ENCODE measurements around the gene SH3RF3.
A peak's percentile ranks its signal among the peaks of the same experiment; 100 is the strongest.

SH3RF3 gene

DNA sequence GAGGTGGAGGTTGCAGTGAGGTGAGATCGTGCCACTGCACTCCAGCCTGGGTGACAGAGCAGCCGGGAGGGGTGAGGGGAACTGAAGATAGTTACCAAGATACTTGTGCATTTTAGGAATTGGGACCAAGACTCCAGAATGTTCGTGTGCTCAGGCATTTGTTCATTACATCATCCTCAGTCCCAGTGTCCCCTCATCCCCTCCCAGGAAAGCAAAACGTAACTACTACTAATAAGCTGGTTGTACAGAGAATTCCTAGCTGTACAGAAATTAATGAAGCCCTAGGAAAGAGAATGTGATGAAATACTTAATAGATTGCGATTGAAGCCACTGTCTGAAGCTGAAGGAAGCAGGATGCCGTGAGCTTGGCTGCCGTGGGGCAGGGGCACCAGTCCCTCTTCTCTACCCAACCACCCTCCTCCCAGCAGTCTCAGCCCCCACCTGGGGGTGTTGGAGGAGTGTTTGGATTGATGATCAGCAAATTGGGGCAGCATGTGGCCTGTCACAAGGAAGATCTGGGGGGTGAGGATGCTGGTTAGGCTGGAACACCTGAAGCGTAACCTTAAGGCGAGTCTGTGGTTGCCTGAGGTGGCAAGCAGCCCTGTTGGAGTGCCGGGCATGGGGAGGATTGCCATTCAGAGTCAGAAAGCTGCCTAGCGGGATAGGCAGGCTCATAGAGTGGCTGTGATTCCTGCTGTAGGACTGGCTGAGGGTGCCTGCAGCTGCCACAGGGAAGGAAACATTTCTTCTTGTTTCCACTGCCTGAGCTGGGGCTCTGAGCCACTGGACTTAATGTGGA lies 140.9 kb downstream of the SH3RF3 start:
- Mint-ChIP-seq H3K27ac (no peak overlapping the region), H3K27me3 (no peaks in the 10 kb centered on the region), H3K36me3 (no peaks in the 10 kb centered on the region), H3K9me3 (ENCODE audit: low read depth) (no peaks in the 10 kb centered on the region), H3K4me1 (ENCODE audit: low read depth) (peaks cover 19% of the 10 kb centered on the region), H3K4me3 (no peak overlapping the region)

DNA sequence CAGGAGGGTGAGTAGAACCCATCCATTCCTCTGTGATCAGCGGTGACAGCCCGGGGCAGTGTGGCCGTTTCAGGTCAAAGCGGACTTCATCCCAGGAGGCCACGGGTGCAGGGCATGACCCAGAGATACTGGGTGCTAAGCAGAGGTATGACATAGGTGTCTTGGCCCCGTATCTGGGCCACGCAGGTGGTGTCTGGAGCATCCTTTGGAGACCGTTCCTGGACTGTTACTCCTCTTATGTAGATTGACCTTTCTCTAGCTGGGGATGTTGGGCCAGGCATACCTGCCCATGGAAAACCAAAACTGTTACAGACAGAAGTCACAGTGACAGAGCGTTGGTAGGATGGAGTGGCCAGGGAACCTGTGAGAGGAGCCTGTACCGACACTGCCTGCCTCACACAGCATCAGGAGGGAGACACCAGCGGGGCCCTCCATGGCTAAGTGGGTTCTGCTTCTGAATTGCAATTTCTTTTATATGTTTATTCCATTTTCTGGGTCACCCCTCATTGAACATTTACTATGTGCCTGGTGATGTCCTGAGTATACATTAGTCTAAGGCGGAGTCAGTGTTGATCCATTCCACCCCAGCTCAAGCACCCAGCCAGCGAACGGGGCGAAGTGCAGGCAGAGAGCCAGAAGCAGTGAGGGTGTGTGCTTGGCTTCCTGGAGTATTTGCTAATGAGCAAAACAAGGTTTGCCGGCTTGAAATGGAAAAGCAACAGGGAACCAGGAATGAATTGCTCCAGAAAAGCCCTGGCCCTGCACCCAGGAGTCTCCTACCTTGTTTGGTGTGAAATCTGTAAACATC lies 141.7 kb downstream of the SH3RF3 start:
- Mint-ChIP-seq H3K4me1 (ENCODE audit: low read depth) (peaks cover 22% of the 10 kb centered on the region), H3K27ac (peak overlapping the region; percentile 22), H3K9me3 (ENCODE audit: low read depth) (no peaks in the 10 kb centered on the region), H3K4me3 (no peak overlapping the region), H3K36me3 (no peaks in the 10 kb centered on the region), H3K27me3 (no peaks in the 10 kb centered on the region)

DNA sequence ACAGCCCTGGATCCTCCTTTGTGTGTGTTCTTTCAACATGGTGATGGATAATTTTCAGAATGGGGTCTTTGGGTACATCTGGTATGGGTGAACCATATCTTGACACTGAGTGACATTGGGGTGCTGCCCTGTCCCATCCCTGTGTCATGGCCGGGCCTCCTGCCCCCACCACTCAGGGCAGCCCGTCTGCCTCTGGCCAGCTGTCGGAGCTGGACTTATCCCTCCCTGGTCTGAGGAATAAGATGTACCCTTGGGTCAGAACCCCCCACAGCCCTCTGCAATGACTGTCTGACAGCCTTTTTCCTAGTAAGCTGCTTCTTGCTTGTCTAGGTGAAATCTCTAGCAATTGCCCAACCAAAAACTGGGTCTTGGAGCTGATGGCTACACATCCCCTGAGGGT lies 142.9 kb downstream of the SH3RF3 start:
- Mint-ChIP-seq H3K4me3 (no peak overlapping the region), H3K9me3 (ENCODE audit: low read depth) (no peaks in the 10 kb centered on the region), H3K36me3 (no peaks in the 10 kb centered on the region), H3K27ac (no peak overlapping the region), H3K27me3 (no peaks in the 10 kb centered on the region), H3K4me1 (ENCODE audit: low read depth) (peaks cover 19% of the 10 kb centered on the region)

- Mint-ChIP-seq H3K4me1 (ENCODE audit: low read depth) (peaks cover 18% of the 10 kb centered on the region), H3K27ac (no peak overlapping the region), H3K27me3 (no peaks in the 10 kb centered on the region), H3K9me3 (ENCODE audit: low read depth) (no peaks in the 10 kb centered on the region), H3K4me3 (no peak overlapping the region), H3K36me3 (no peaks in the 10 kb centered on the region)
Observed at GRCh38 chr2:109272461-109272860, 143.5 kb downstream of the SH3RF3 start.

GRCh38 chr2:109275120-109276012 lies 146.4 kb downstream of the SH3RF3 start:
- no peak overlapping the region for H3K27ac Mint-ChIP-seq
- H3K9me3 Mint-ChIP-seq (ENCODE audit: low read depth): no peaks in the 10 kb centered on the region
- H3K4me3 Mint-ChIP-seq: no peak overlapping the region
- H3K36me3 Mint-ChIP-seq: no peaks in the 10 kb centered on the region
- H3K27me3 Mint-ChIP-seq: no peaks in the 10 kb centered on the region
- H3K4me1 Mint-ChIP-seq (ENCODE audit: low read depth): peaks cover 18% of the 10 kb centered on the region

GRCh38 chr2:109277406-109277805 lies 148.4 kb downstream of the SH3RF3 start:
- Mint-ChIP-seq H3K4me1 (ENCODE audit: low read depth) (peaks cover 18% of the 10 kb centered on the region), H3K9me3 (ENCODE audit: low read depth) (no peaks in the 10 kb centered on the region), H3K27ac (no peak overlapping the region), H3K4me3 (no peak overlapping the region), H3K27me3 (no peaks in the 10 kb centered on the region), H3K36me3 (no peaks in the 10 kb centered on the region)

- Mint-ChIP-seq H3K4me3 (no peak overlapping the region), H3K27ac (no peak overlapping the region), H3K9me3 (ENCODE audit: low read depth) (no peaks in the 10 kb centered on the region), H3K27me3 (no peaks in the 10 kb centered on the region), H3K4me1 (ENCODE audit: low read depth) (peaks cover 8% of the 10 kb centered on the region), H3K36me3 (no peaks in the 10 kb centered on the region)
Observed at GRCh38 chr2:109279243-109279860, 150.3 kb downstream of the SH3RF3 start.

- no peak overlapping the region for H3K27ac Mint-ChIP-seq
- H3K36me3 Mint-ChIP-seq: no peaks in the 10 kb centered on the region
- no peaks in the 10 kb centered on the region for H3K27me3 Mint-ChIP-seq
- H3K4me3 Mint-ChIP-seq: no peak overlapping the region
- H3K9me3 Mint-ChIP-seq (ENCODE audit: low read depth): no peaks in the 10 kb centered on the region
- H3K4me1 Mint-ChIP-seq (ENCODE audit: low read depth): peaks cover under 1% of the 10 kb centered on the region
Observed at GRCh38 chr2:109280804-109281203, 151.8 kb downstream of the SH3RF3 start.

- no peaks in the 10 kb centered on the region for H3K36me3 Mint-ChIP-seq
- H3K4me3 Mint-ChIP-seq: no peak overlapping the region
- H3K27me3 Mint-ChIP-seq: no peaks in the 10 kb centered on the region
- H3K4me1 Mint-ChIP-seq (ENCODE audit: low read depth): peaks cover 1% of the 10 kb centered on the region
- H3K9me3 Mint-ChIP-seq (ENCODE audit: low read depth): no peaks in the 10 kb centered on the region
- no peak overlapping the region for H3K27ac Mint-ChIP-seq
Observed at GRCh38 chr2:109282360-109282759, 153.4 kb downstream of the SH3RF3 start.

GRCh38 chr2:109282865-109283264 lies 153.9 kb downstream of the SH3RF3 start:
- Mint-ChIP-seq H3K9me3 (ENCODE audit: low read depth) (no peaks in the 10 kb centered on the region), H3K27me3 (no peaks in the 10 kb centered on the region), H3K4me1 (ENCODE audit: low read depth) (peaks cover 1% of the 10 kb centered on the region), H3K27ac (no peak overlapping the region), H3K36me3 (no peaks in the 10 kb centered on the region), H3K4me3 (no peak overlapping the region)

DNA sequence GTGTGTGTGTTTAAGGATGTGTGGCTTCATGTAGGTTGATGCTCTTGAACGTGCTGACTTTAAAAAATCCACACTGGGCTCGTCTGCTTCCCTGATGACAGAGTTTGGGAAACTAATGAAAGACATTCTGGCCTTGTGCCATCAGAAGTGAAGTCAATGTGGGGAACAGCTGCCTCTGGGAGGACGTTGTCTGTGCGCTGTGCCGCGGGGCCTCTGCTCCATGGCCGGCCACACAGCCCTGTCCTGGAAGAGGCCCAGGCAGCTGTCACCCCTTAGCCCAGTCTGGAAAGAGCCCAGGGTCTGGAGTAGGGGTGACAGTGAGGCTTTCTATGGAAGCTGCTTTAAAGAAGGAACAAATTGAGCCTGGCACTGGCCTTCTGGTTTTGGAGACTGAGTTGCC lies 155.8 kb downstream of the SH3RF3 start:
- no peaks in the 10 kb centered on the region for H3K9me3 Mint-ChIP-seq (ENCODE audit: low read depth)
- H3K4me1 Mint-ChIP-seq (ENCODE audit: low read depth): peaks cover 1% of the 10 kb centered on the region
- H3K4me3 Mint-ChIP-seq: no peak overlapping the region
- no peaks in the 10 kb centered on the region for H3K36me3 Mint-ChIP-seq
- H3K27me3 Mint-ChIP-seq: no peaks in the 10 kb centered on the region
- no peak overlapping the region for H3K27ac Mint-ChIP-seq

DNA sequence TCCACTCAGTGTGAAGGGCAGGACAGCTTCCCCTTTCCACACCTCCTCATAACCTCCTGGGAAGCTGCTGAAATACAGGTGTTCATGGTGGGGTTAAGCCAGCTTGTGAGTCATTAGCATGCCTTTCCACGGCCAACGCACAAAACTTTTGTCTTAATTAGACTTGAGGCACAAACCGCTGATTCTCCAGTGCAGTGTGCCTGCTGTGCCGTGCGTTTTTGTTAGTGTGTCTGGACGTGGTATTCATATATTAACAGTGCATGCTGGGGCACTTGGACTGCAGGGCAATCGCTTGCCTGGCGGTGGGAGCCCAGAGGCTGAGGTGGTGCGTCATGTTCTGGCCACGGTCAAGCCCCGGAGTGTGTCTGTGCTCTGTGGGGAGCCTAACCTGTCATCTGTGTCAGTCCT lies 156.2 kb downstream of the SH3RF3 start:
- Mint-ChIP-seq H3K27me3 (no peaks in the 10 kb centered on the region), H3K36me3 (peaks cover 2% of the 10 kb centered on the region)

DNA sequence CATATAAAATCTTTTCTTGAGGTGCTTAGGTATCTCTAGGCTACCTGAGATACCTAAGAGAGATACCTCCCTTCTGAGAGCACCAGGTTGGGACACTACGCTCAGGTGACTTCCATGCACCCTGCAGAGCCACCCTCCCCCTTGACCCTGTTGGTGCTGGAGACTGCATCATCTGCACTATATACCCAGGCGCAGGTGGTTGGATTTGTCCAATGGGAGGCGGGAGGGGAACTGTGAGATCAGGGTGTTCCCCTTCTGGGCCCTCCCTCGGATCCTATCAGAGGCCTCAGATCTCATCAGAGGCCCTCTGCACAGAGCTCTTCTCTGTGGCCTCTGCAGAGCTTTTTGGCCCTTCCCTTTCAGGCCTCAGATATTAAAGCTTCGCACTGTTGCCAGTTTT lies 158.4 kb downstream of the SH3RF3 start:
- Mint-ChIP-seq H3K4me3 (no peak overlapping the region), H3K9me3 (ENCODE audit: low read depth) (no peaks in the 10 kb centered on the region)

More for the DNA sequence above, 156.2 kb downstream of the SH3RF3 start:
- no peak overlapping the region for H3K27ac Mint-ChIP-seq
- no peaks in the 10 kb centered on the region for H3K9me3 Mint-ChIP-seq (ENCODE audit: low read depth)
- H3K4me1 Mint-ChIP-seq (ENCODE audit: low read depth): peaks cover 2% of the 10 kb centered on the region
- no peak overlapping the region for H3K4me3 Mint-ChIP-seq

DNA sequence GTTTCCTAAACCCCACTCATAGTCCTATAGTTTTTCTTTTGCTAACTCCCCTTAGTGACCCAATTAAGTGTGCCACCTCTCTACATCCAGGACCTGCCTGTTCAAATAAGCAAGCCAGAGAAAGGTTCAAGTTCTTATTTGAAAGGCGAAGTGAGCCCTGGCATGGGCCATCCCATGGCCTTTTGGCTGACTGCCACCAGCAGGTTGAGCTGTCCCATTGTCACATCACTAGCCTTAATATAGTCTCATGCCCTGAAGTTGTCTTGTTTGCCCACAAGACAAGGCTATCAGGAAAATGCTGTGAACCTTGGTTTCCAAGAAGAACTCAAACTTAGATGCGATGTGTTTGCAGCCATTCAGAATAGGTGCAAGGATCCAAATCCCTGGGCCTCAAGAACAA lies 158.8 kb downstream of the SH3RF3 start:
- Mint-ChIP-seq H3K27me3 (no peaks in the 10 kb centered on the region), H3K4me3 (no peak overlapping the region), H3K9me3 (ENCODE audit: low read depth) (no peaks in the 10 kb centered on the region), H3K36me3 (peaks cover 2% of the 10 kb centered on the region), H3K27ac (no peak overlapping the region), H3K4me1 (ENCODE audit: low read depth) (peaks cover 4% of the 10 kb centered on the region)

More for the DNA sequence above, 158.4 kb downstream of the SH3RF3 start:
- Mint-ChIP-seq H3K27me3 (no peaks in the 10 kb centered on the region), H3K36me3 (peaks cover 2% of the 10 kb centered on the region), H3K4me1 (ENCODE audit: low read depth) (peaks cover 4% of the 10 kb centered on the region), H3K27ac (no peak overlapping the region)
